Activated CD4-positive, alpha-beta T cell treated with anti-CD3 and anti-CD28 coated beads, Interleukin-10, Interleukin-2, amounts not matched to agents 100 ng/mL and 50 ng/mL, durations not matched to agents 16 hours and 8 hours (primary cell): Measurements from ENCODE around the gene PEX6.
A peak's percentile ranks its signal among the peaks of the same experiment; 100 is the strongest.
"Not testable (repeated sequence)": the region's sequence is repeated elsewhere in the genome, so short reads cannot be mapped to it uniquely, and the experiment has no call there.

Experiments used
- DNase-seq: peaks from one replicate; pipeline ENCODE4 v3.0.0-alpha.2; 2020

PEX6 gene

DNA sequence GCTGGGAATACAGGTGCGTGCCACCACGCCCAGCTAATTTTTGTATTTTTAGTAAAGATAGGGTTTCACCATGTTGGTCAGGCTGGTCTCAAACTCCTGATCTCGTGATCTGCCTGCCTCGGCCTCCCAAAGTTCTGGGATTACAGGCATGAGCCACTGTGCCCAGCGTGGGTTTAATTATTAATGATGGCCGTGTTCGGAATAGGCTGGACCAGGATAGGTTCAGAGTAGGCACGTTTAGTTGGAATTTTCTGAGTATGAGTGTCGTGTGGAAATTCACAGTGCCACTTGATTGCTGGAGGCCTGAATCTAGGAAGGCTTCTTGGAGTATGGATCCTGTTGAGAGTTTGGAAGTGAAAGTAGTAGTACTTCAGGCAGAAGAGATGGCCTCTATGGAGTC is 19.2 kb upstream of the PEX6 start:
- DNase-seq = not testable (repeated sequence)

DNA sequence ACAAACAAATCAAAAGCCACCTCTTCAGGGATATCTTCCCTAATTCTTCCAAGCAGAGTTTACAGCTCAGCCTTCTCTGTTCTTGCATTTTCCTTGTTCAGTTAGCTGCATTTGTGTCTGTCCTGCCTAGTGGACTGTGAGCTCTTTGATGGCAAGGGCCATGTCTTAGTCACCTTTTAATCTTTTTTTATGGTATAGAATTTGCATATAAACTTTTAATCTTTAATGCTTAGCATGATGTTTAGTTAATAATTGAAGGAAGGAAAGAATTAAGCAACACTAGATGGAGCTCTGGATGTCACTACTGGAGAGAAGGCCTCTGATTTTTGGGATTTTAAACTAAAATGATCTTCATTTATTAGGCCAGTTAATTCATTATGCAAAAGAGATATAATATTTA is 17.5 kb upstream of the PEX6 start:
- DNase-seq = no peak

DNA sequence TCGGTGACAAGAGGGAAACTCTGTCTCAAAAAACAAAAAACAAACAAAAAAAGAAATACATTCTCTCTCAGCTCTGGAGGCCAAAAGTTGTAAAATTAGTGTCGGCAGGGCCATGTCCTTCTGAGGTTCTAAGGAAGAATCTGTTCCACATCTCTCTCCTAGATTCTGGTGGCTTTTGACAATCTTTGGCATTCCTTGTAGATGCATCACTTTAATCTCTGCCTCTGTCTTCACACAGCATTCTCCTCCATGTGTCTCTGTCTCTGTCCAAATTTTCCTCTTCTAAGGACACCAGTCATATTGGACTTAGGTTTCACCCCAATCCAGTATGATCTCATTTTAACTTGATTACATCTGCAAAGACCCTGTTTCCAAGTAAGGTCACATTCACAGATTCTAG is 14.5 kb upstream of the PEX6 start:
- no peak for DNase-seq

DNA sequence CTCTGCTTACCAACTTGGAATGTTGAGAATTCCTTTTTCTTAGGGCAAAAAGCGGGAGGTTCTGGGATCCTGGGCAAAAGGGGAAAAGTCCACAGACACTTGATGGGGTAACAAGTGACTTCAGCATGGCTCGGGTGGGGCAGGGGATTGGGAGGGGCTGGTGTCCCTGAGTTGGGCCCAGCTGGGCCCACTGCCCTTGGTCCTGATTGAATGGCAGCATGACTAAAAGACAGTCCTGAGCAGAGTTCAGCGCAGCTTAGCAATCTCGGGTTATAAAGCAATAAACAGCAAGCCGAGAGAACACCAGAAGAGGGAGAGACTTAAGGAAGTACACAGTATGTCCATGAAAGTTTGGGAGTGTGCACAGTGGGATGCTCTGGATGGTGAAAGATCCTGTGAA is 10.9 kb upstream of the PEX6 start:
- no peak for DNase-seq

DNA sequence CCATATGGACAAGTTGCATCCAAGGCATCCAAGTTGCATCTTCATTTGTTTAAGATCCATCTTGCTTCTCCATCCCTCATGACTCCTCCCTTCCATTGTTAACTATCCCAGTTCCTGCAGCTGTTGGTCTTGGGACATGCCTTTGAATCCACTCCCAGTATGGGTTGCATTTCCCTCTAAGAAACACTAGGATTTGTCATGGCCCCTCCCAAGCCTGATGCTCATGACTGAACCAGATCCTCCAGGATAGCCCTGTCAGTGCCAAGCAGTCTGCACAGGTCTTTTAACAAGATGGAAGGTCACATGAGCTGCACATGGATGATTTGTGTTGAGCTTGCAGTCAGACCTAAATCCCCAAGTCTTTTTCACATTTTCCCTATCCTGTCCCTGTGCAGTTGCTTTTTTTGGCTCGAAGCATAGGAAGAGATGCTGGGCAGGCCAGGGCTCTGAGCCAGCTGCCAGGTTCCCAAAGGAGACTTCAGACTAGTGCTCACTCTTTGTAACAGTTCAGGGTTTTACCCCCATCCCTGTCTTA is 9.6 kb upstream of the PEX6 start:
- DNase-seq = no peak

DNA sequence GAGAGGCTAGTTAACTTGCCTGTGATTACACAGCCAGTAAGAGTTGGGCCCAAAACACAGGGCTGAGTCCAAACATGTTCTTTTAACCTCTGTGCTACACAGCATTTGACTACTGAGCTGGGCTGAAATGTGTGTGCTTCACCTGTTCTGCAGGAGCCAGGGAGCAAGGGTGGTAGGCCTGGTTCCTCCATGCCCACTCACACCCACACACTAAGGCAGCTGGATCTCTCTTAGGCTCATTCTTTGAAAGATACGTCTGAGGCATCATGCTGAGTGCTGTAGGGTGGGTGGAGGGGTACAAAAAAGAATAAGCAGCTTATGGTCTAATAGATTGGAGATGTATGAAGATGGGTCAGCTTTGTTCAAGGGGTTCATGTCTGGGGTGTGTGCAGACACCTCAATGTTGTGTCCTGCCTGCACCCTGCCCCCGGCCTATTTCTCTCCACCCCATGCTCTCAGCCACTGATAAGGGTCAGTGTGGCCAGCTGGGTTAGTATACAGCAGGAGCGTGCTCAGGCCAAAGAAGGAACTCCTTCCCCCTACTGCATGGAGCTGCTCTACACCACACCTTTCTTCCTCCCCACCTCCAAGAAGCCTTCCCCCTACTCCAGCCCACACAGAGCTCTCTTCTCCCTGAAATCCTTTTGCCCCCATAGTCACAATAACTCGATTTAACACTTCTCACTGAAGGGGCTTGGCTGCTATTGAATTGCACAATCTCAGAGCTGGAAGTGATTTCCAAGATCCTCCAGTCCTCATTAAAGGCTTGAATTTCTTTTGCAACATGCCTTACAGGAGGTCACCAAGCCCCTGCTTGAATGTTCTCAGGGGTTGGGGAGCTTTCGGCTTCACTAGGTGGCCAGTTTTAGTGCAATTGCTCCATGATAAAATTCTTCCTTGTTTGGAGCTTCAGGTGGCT is 8.8 kb upstream of the PEX6 start:
- DNase-seq = no peak

DNA sequence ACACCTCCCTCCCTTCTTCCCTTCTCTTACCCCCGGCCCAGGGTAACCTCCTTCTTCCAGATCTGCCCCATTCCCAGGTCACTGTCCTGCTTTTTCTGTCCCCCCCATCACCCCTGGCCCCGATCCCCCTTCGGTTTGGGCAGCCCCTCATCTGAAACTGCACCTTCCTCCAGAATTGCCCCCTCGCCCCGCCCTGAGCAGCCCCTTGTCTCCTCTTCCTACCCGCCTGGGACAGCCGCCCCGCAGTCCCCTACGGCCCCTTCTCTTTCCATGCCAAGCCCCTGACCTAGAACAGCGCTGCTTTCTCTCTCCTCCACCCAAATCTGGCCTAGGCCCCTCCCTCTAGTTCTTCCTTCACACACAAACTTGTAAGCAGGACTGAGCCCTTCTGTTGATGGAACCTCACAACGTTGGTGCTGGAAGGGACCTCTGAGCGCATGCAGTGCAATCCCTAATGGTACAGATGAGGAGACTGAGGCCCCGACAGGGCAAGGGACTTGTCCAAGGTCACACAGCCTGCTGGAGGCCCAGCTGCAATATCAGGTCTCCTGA is 6.0 kb upstream of the PEX6 start:
- DNase-seq = peak; percentile 24

DNA sequence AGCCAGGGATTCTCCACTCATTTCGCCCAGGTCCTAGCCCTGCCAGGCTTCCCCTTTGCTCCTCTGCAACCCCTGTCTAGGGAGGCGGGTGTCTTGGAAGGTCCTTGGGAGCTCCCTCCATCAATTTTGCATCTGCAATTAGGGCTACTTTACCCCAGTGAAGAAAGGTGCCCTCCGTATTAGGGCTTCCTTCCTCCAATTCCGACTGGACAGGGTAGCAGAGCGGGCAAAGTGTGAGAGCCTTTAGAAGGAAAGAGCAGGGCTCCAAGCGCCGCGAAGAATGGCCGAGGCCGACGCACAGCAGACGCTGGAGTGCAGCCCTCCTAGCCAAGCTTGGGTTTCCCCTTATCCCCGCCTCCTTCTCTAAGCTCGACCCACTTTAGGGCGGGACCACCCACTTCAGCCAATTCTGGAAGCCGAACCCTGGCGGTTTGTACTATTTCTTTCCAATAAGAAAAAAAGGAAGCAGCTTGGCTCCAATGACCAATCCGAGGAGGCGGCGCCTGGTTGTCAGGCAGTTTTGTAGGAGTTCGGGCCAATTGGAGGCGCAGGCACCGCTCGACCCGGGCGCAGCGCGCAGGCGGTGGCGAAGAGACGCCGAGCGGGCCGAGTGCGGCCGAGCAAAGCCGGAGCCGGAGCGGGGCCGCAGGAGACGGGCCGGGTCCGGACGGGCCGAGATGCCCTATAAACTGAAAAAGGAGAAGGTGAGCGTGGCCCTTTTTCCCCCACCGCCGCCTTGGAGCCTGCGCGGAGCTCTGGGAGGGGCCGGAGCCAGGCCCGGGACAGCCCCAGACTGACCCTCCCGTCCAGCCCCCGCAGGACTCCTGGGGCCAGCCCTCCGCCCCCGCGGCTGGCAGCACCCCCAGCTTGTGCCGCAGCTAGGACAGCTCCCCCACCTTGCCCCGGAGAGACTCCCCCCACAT is 5.3 kb upstream of the PEX6 start, which contains the start of gene PPP2R5D:
PPP2R5D (plus strand) TSS at position 570 of the 923 bp plus-strand sequence; CDS start at position 678, 108 bp downstream.
- DNase-seq = peak; percentile 99

DNA sequence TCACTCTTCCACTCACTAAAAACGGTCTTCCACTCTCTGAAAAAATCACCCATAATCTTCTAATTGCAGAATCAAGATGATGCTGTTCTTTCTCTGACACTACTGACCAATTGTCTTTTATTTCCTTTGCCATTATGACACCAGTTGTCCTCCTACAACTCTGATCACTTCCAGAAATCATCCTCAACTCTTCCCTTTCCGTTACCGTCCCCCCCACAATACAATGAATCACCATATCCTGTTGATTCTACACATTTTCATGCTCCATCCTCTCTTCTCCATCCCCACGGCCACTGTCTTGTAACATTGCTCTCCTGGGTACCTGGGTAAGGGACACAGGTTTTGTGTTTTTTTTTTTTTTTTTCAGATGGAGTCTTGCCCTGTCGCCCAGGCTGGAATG is 2.9 kb upstream of the PEX6 start:
- no peak for DNase-seq

DNA sequence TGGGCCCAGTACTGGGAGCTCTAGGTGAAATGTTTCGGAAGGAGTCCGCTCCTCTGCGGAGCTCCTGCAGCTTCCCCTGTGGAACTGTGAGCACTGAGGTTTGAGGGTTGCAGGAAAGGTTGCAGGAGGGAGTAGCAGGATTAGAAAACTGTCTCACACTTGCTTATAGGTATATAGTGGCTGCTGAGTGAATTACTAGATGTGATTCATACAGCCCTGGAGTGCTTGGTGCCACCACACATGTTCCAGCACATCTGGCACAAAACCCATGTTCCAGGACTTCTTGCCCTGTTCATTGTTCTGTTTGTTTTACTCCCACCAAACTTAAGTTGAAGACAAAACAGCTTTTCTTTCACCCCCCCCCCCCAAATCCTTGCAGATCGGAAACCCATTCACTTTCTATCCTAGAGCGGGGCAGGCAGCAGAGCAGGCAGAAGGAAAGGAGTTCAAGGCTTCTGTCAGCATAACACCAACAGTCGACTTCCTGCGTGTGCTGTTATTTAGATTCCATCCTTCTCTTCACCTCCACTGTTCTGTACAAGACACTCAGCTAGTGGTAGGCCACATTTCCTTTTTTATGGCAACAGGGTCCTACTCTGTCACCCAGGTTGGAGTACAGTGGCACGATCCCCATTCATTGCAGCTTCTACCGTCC is 669 bp upstream of the PEX6 start:
- DNase-seq = no peak

DNA sequence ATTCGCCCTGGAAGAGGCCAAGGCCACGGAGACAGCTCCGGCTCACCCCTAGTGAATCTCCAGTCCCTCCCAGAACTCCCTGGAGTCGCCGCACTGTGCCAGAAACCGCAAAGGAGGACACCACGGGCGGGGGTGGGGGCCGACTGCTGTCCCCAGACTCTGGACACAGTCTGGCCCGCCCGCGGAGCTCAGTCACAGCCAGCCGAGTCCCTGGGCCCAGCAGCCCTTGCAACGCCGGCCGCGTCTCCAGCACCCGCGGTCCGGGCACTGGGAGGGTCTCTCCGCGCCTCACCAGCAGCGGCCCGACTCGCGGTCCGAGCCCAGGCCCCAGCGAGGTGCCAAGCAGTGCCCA is 518 bp downstream of the PEX6 start:
- peak; percentile 22 for DNase-seq

DNA sequence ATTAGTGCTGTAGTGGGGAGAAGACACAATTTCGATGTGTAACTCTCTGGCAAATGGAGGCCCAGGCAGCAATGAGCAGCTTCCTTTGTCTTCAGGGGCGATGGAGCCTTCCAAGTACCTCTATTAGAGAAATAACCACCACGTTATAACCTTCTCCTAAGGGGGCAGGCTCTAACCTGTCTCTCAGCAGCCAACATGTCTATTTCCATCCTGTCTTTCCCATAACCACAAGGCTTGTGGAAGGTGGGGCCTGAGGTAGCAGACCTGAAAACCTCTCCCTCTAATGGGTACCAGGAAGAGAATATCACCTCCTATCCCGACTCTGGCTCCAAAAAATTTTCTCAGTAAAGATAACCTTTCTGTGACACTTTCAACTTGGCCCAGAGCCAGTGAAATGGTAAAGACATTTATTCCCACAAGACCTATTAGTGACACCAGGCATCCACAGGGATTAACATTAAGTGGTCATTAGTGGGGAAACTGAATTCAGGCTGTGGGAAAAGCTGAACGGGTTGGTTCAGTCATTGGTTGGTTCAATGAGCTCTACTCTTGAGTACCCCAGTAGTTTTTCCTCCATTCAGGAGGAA is 4.0 kb downstream of the PEX6 start:
- DNase-seq = no peak

DNA sequence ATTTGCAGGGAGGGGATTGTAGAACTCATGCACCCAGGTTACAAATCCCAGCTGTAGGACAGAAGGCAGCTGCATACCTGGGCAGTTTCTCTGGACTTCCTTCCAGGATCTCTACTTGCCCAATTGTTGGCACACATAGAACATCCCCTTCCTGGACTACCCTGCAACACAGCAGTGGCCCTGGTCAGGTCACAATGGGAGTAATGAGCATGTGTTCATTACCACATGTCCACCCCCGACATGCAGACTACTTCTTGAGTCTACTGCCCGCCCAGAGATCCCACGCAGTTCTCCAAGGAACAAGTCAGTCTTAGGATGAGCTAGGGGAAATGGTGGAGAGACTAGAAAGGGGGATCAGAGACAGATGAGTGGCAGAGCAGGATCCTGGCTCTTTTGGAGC is 5.1 kb downstream of the PEX6 start:
- DNase-seq = no peak

DNA sequence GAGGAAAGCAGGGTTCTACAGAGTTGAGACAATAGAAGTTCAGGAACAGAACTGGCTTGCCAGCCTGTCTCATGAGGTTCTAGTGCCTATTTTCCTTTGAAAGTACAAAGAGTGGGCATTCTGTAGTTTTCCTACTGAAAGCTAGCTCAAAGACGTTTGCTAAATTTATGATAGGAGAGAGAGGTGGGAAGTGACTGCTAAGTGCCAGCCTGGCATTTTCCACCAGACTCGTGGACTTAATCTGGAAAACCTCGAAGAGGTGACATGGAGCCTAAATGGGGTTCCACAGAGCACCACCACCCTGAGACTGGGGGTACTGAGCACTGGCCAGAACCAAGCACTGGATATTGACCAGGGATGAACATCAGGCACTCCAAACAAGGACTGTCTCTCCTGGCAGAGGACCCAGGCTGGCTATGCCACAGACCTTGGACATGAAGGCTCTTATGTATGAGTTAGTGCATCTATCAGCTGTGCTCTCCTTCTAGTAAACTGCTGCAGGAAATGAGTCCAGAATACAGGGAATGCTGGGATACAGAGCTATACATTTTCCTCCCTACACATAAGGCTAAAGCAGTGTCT is 7.1 kb downstream of the PEX6 start:
- DNase-seq = no peak

DNA sequence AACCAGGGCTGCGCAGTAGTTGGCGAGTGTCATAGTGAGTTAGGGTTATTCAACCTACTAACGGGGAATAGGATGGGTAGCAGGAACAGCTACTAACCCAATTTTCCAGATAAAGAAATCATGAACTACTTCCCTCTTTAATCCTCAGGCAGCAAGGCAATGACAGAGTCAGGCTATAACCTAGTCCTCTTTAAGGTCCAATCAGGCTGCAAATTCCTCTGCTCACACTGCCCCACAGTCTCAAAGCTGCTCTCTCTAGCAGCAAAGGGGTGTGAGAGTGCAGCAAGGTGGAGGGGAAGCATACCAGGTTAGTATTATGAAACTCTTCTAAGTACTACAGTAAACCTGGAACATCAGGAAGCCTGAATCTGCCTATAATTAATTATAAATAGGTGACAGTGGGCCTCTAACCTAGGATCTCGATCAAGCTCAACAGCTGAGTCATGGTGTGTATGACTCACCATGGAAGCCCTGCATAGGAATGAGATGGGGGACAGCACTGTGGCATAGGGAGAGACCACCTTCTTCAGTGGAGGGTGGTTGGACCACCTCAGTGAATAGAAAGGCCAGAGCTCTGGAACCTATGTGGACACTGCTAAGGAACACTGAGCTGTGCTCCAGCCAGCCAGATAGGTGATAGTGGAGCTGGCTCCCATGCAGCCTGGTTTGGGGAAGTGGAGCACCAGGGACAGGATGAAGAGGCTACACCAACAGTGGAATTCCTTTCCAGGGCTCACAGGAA is 7.9 kb downstream of the PEX6 start:
- no peak for DNase-seq

DNA sequence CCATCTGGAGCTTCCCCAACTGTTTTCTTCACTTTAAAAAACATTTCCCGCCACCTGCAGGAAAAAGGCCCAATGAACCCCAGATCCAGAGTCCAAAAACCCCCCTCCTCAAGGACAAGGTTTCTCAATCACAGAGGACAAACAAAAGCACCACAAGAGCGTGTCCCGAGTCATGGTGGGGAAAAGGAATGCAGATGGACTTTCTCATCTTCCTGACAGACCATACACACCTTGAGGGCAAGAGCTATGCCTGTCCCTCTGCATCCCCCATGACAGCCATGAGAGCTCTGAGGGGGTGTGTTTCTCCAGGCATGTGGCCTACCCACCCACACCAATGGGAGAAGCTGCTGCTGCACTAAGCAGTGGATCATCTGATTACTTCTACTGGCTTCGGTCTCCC is 9.0 kb downstream of the PEX6 start:
- no peak for DNase-seq

DNA sequence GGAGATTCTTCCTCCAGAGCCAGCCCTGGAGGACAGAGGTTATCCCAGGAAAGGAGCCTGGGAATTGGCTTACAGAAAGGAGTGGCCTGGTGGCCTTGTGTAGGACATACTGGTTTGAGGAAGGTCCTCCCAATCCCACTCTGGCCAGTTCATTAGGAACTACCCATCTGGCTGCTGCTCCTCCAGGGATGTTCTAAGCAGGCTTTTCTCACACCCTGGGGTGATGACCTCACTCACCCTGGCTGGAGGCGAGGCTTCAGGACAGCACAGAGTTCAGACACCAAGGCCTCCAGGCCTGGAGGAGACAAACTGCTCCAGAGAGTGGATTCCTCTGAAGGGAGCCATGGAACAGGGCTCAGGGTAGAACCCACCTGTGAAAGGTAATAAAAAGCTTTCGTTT is 9.6 kb downstream of the PEX6 start:
- no peak for DNase-seq

DNA sequence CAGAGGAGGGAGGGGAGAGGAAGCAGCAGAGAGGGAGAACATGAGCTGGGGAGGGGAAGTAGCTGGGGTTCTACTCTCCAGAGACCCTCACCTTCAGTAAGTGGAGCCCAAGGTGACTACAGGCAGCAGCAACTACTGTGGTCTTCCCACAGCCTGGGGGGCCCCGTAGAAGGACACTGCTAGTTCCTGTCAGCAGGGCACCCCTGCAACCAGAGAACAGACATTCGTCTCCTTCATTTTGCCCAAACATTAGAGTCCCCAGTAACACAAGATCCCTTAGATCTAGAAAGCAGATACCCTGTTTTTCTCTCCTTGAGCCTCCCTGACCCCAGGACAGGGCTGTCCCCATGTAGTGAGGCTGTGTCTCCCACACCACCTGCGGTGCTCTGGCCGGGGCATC is 10.2 kb downstream of the PEX6 start:
- DNase-seq = no peak

DNA sequence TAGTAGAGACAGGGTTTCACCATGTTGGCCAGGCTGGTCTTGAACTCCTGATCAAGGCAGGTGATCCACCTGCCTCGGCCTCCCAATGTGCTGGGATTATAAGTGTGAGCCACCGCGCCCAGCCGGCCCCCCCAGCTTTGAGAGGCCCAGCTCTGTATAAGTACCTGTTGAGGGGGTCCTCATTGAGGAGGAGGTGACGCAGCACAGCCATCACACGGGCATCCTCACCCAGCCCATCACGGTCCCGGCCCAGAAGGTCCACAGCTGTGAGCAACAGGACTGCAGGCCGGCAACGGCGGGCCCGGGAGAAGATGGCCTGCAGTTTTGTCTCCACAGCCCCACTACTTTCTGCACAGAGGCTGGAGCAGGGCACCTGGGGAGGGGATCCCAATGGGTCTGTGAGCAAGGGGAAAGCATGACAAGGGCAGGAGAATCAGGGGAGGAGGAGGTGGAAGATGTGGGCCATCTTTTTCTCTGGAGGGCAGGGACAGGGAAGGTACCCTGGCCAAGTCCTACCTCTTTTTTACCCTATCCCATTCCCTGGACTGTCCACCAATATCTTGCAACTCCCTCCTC is 10.8 kb downstream of the PEX6 start:
- DNase-seq = no peak

DNA sequence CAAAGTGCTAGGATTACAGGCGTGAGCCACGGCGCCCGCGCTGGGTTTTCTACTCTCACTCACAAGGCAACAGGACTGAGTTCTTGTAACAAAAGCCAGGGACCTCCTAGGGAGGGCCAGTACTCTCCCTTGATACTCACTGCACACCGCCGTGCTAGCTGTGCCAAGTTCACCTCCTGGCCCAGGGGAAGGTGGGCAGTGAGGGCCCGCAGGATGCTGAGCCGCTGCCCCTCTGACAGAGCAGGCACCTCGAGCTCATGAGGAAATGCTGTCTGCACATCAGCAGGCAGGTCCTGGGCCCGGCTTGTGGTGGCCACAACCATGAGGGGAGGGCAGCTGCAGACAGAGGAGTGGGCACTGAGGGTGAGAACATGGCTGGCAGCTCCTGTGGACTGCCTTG is 11.8 kb downstream of the PEX6 start:
- no peak for DNase-seq

DNA sequence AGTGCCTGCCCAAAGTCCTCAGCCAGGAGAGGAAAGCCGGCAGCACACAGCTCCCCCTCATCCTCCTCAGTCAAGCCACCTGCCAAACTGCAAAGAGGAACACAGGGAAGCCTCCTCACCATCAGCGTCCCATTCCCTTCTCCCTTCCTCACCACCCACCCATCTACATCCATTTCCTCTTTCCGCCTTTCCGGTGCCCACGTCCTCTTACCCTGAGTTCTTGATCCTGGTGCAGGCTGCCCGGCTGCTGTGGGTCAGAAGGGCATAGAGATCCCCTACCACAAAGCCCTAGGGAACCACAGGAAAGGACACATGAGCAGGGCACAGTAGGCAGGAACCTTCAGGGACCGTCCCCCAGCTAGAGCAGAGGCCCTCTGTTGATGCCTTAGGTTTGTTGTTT is 12.4 kb downstream of the PEX6 start:
- no peak for DNase-seq
